Activated naive CD8-positive, alpha-beta T cell (primary cell): Measurements from ENCODE around the gene NHSL2.
A peak's percentile ranks its signal among the peaks of the same experiment; 100 is the strongest.

Experiments
- H3K27ac Mint-ChIP-seq: one replicate; pipeline ENCODE4 v1.8.0; 2021; ENCODE audit warnings: mixed read lengths
- H3K27me3 Mint-ChIP-seq: one replicate; pipeline ENCODE4 v1.8.0; 2021; ENCODE audit warnings: mixed read lengths
- H3K36me3 Mint-ChIP-seq: one replicate; pipeline ENCODE4 v1.8.0; 2021; ENCODE audit warnings: mixed read lengths
- H3K4me1 Mint-ChIP-seq: one replicate; pipeline ENCODE4 v1.8.0; 2021; ENCODE audit warnings: low read depth, mixed read lengths
- H3K4me3 Mint-ChIP-seq: one replicate; pipeline ENCODE4 v1.8.0; 2021; ENCODE audit warnings: mild to moderate bottlenecking, mixed read lengths
- H3K9me3 Mint-ChIP-seq: one replicate; pipeline ENCODE4 v1.8.0; 2021; ENCODE audit warnings: low read depth, mixed read lengths

The NHSL2 gene

DNA sequence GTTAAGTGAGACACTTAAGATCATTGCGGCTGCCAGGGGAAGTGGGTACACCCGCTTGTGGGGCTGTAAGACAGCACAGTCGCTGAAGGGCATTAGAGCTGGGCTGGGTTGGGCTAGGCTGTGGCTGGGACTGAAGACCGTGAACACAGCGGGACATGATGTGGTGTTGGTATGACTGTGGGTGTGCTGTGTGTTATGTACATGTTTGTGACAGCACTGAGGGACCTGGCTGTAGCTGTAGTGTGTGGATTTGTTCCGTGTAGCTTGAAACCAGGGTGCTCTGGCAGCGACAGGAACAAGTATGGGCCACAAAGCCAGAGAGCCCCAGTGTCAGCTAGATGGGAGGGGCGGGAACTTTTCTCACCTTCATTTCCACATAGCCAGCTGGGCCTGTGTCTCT is 82.1 kb downstream of the NHSL2 start:
- H3K4me3 Mint-ChIP-seq, result peak overlapping the region; percentile 27
- peaks cover 12% of the 10 kb centered on the region for H3K4me1 Mint-ChIP-seq
- H3K36me3 Mint-ChIP-seq, result no peaks in the 10 kb centered on the region
- peak overlapping the region; percentile 28 for H3K27ac Mint-ChIP-seq
- no peaks in the 10 kb centered on the region for H3K9me3 Mint-ChIP-seq
- no peaks in the 10 kb centered on the region for H3K27me3 Mint-ChIP-seq

DNA sequence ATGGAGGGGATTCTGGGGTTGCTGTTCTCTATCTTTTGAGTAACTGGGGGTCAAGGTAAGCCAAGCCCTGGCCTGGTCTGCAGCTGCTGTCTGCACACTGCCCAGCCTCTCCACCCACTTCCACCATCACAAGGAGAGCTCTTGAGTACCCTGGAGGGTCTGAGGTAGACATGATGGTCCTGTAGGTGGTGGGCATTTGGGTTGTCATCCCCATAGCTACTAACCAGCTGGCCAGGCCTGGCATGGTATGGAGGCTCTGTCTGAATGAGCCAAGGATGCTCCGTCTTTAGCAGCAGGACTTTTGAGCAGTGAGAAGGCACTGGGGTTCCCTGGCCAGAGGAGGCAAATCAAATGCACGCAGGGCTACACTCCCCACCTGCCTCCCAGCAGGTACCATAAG is 82.7 kb downstream of the NHSL2 start:
- Mint-ChIP-seq H3K9me3 (no peaks in the 10 kb centered on the region), H3K4me1 (peaks cover 12% of the 10 kb centered on the region), H3K4me3 (no peak overlapping the region), H3K27me3 (no peaks in the 10 kb centered on the region), H3K36me3 (no peaks in the 10 kb centered on the region), H3K27ac (no peak overlapping the region)

GRCh38 chrX:71994601-71995000 is 84.0 kb downstream of the NHSL2 start:
- peaks cover 12% of the 10 kb centered on the region for H3K4me1 Mint-ChIP-seq
- H3K36me3 Mint-ChIP-seq, result no peaks in the 10 kb centered on the region
- H3K9me3 Mint-ChIP-seq, result no peaks in the 10 kb centered on the region
- H3K27me3 Mint-ChIP-seq, result no peaks in the 10 kb centered on the region
- H3K27ac Mint-ChIP-seq, result no peak overlapping the region
- H3K4me3 Mint-ChIP-seq, result no peak overlapping the region

- no peaks in the 10 kb centered on the region for H3K27me3 Mint-ChIP-seq
- peaks cover 12% of the 10 kb centered on the region for H3K4me1 Mint-ChIP-seq
- H3K27ac Mint-ChIP-seq, result no peak overlapping the region
- no peaks in the 10 kb centered on the region for H3K9me3 Mint-ChIP-seq
- H3K4me3 Mint-ChIP-seq, result no peak overlapping the region
- no peaks in the 10 kb centered on the region for H3K36me3 Mint-ChIP-seq
These were observed 84.5 kb downstream of the NHSL2 start for GRCh38 chrX:71995122-71995521.

DNA sequence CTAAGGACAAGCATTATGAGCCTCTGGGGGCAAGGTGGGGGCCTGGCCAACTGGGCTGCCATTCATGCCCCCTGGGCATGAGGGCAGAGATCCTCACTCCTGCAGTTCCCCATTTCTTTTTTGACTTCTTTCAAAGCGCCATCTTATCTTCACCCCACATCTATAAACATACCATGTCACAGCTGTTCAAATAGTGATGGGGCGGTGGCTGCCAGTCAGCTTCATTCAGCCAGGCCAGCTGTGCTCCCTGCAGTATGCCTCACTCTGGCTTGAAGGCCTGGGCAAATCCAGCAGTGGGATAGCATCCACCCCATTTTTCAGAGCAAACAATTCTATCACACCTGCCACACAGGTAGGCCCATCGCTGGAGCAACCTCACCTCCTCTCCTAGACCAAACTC is 85.5 kb downstream of the NHSL2 start:
- no peak overlapping the region for H3K4me3 Mint-ChIP-seq
- no peak overlapping the region for H3K27ac Mint-ChIP-seq
- H3K36me3 Mint-ChIP-seq, result no peaks in the 10 kb centered on the region
- H3K4me1 Mint-ChIP-seq, result peaks cover 12% of the 10 kb centered on the region
- no peaks in the 10 kb centered on the region for H3K9me3 Mint-ChIP-seq
- H3K27me3 Mint-ChIP-seq, result no peaks in the 10 kb centered on the region

DNA sequence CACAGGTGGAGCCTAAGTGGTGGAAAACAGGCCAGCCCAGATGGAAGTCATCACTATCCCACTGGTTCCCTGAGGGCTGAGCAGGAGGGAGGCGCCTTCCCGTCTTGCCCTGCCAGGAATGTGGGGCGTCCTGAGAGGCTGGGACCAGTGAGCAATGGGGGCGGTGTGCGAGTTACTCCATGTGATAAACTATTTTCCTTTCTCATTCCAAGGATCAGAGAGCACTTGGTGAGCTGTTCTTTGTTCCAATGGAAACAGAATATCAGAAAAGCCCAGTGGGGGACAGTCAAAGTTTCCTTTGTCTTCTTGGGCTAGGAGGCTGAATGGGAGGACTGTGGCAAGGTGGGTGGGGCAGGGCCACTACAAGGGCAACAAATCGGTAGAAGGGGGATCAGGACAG is 86.2 kb downstream of the NHSL2 start:
- Mint-ChIP-seq H3K4me3 (no peak overlapping the region), H3K27me3 (no peaks in the 10 kb centered on the region), H3K36me3 (no peaks in the 10 kb centered on the region), H3K9me3 (no peaks in the 10 kb centered on the region), H3K4me1 (peaks cover 10% of the 10 kb centered on the region), H3K27ac (no peak overlapping the region)

DNA sequence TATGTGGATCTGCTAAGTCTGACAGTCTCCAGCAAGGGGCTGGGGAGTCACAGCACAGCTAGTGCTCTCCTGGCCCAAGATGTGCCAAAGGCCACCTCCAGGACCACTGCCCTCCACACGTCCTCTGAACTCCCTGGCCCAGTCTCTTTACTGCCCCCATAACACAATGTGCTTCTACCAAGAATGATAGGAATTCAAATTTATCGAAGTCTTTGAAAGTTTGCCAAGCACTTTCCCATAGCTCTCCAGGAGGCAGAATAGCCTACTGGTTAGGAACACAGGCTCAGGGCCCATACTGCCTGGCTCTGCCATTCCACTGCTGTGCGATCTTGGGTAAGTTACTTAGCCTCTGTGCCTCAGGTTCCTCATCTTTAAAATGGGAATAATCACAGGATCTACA is 86.7 kb downstream of the NHSL2 start:
- no peak overlapping the region for H3K27ac Mint-ChIP-seq
- H3K27me3 Mint-ChIP-seq, result no peaks in the 10 kb centered on the region
- no peaks in the 10 kb centered on the region for H3K9me3 Mint-ChIP-seq
- H3K4me1 Mint-ChIP-seq, result peaks cover 5% of the 10 kb centered on the region
- H3K4me3 Mint-ChIP-seq, result no peak overlapping the region
- H3K36me3 Mint-ChIP-seq, result no peaks in the 10 kb centered on the region

- H3K4me3 Mint-ChIP-seq, result no peak overlapping the region
- no peaks in the 10 kb centered on the region for H3K4me1 Mint-ChIP-seq
- H3K9me3 Mint-ChIP-seq, result no peaks in the 10 kb centered on the region
- H3K36me3 Mint-ChIP-seq, result no peaks in the 10 kb centered on the region
- no peaks in the 10 kb centered on the region for H3K27me3 Mint-ChIP-seq
- no peak overlapping the region for H3K27ac Mint-ChIP-seq
These were observed 88.3 kb downstream of the NHSL2 start for GRCh38 chrX:71998836-71999509.

DNA sequence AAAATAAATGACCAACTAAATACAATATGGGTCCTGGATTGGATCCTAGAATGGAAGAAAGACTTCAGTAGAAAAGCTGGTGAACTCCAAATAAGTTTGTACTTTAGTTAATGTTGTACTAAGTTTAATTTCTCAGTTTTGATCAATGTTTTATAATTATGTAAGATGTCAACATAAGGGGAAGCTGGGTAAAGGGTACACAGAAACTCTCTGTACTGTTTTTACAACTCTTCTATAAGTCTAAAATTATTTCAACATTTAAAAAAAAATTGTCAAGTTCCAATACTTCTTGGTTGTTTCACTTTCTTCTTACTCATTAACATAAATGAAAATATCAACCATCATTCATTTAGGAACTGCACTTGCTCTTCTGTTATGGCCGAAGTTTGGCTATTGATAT is 88.9 kb downstream of the NHSL2 start:
- no peaks in the 10 kb centered on the region for H3K27me3 Mint-ChIP-seq
- H3K4me3 Mint-ChIP-seq, result no peak overlapping the region
- H3K9me3 Mint-ChIP-seq, result no peaks in the 10 kb centered on the region
- no peaks in the 10 kb centered on the region for H3K4me1 Mint-ChIP-seq
- no peak overlapping the region for H3K27ac Mint-ChIP-seq
- no peaks in the 10 kb centered on the region for H3K36me3 Mint-ChIP-seq

DNA sequence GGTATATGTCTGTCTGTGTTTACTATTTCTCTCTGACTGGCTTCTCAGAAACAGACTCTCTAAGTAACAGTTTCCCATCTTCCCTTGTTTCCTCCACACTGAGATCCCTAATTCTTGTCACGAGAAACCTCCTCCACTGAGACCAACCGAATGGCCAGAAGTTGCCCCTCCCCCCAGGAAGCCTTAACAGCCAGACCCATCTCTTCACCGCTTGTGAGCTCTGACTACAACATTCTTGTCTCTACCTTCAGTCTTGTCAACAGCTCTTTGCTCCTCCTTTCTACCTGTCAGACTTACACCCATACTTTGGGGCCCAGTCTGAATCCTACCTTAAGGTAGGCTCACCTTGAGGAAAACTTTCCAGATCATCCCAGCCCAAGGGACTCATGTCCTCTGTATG is 90.8 kb downstream of the NHSL2 start:
- H3K4me3 Mint-ChIP-seq, result no peak overlapping the region
- H3K4me1 Mint-ChIP-seq, result no peaks in the 10 kb centered on the region
- no peak overlapping the region for H3K27ac Mint-ChIP-seq

DNA sequence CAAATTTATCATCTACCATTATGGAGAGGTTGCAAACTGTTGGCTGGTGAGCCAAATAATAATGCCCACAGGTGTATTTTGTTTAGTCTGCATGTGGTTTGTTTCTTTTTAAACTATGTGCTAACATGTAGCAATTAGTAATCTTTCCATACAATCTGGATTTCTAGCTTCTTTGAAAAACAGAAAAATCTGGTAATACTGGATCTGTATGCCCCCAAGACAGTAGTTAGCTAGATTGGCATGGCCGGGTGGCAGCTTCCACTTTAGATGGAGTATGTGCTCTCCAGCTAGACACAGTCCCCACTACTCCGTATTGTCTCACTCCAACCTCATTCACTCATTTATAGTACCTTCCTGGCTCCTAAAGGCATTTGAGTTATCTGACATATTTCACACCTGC is 91.3 kb downstream of the NHSL2 start:
- no peaks in the 10 kb centered on the region for H3K4me1 Mint-ChIP-seq

More for the DNA sequence above, 90.8 kb downstream of the NHSL2 start:
- Mint-ChIP-seq H3K27me3 (no peaks in the 10 kb centered on the region), H3K9me3 (no peaks in the 10 kb centered on the region), H3K36me3 (no peaks in the 10 kb centered on the region)

GRCh38 chrX:72002875-72003274 is 92.2 kb downstream of the NHSL2 start:
- Mint-ChIP-seq H3K36me3 (no peaks in the 10 kb centered on the region), H3K27ac (no peak overlapping the region), H3K9me3 (no peaks in the 10 kb centered on the region), H3K4me1 (no peaks in the 10 kb centered on the region), H3K4me3 (no peak overlapping the region), H3K27me3 (no peaks in the 10 kb centered on the region)

More for the DNA sequence above, 91.3 kb downstream of the NHSL2 start:
- Mint-ChIP-seq H3K9me3 (no peaks in the 10 kb centered on the region), H3K27ac (no peak overlapping the region), H3K27me3 (no peaks in the 10 kb centered on the region), H3K4me3 (no peak overlapping the region), H3K36me3 (no peaks in the 10 kb centered on the region)

GRCh38 chrX:72003811-72004750 is 93.4 kb downstream of the NHSL2 start:
- H3K36me3 Mint-ChIP-seq, result no peaks in the 10 kb centered on the region
- no peak overlapping the region for H3K4me3 Mint-ChIP-seq
- H3K27ac Mint-ChIP-seq, result no peak overlapping the region
- no peaks in the 10 kb centered on the region for H3K27me3 Mint-ChIP-seq
- no peaks in the 10 kb centered on the region for H3K9me3 Mint-ChIP-seq
- no peaks in the 10 kb centered on the region for H3K4me1 Mint-ChIP-seq

- H3K27me3 Mint-ChIP-seq, result no peaks in the 10 kb centered on the region
- no peaks in the 10 kb centered on the region for H3K9me3 Mint-ChIP-seq
- H3K4me1 Mint-ChIP-seq, result no peaks in the 10 kb centered on the region
- no peak overlapping the region for H3K27ac Mint-ChIP-seq
- no peak overlapping the region for H3K4me3 Mint-ChIP-seq
- H3K36me3 Mint-ChIP-seq, result no peaks in the 10 kb centered on the region
These were observed 94.4 kb downstream of the NHSL2 start for GRCh38 chrX:72005046-72005445.

GRCh38 chrX:72006461-72006860 is 95.8 kb downstream of the NHSL2 start:
- H3K4me3 Mint-ChIP-seq, result no peak overlapping the region
- no peaks in the 10 kb centered on the region for H3K9me3 Mint-ChIP-seq

More at GRCh38 chrX:72006461-72006860, 95.8 kb downstream of the NHSL2 start:
- no peaks in the 10 kb centered on the region for H3K36me3 Mint-ChIP-seq
- no peaks in the 10 kb centered on the region for H3K27me3 Mint-ChIP-seq
- no peaks in the 10 kb centered on the region for H3K4me1 Mint-ChIP-seq
- H3K27ac Mint-ChIP-seq, result no peak overlapping the region
